GM19351 (cell line): Measurements from ENCODE around the gene OSBPL10.
"Not testable (repeated sequence)": the region's sequence is repeated elsewhere in the genome, so short reads cannot be mapped to it uniquely, and the experiment has no call there.

Source experiments
- ATAC-seq: cut with Tn5 transposase; IDR thresholded peaks from one replicate; pipeline ENCODE4 v1.9.1; 2021; ENCODE audit warnings: mild to moderate bottlenecking, moderate library complexity; ENCODE audit not compliant: unreplicated experiment

OSBPL10 gene

GRCh38 chr3:31862666-31863279, 118.3 kb downstream of the OSBPL10 start:
- no peak for ATAC-seq

DNA sequence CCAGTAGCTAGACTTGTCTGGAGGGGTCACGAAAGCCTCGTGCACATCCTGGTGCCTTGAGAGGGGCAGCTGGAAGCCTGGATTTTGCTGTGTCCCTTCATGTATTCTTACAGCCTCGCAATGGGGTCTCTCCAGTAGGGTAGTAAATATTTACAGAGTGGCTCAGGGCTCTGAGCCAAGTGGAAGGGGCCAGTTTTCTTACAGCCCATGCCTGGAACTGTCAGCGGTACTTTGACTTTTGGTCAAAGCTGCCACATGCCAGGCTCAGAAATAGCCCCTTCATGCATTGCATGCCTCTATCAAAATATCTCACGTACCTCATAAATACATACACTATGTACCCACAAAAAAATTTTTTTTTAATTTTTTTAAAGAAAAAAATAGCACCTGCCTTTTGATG, 119.2 kb downstream of the OSBPL10 start:
- no peak for ATAC-seq

DNA sequence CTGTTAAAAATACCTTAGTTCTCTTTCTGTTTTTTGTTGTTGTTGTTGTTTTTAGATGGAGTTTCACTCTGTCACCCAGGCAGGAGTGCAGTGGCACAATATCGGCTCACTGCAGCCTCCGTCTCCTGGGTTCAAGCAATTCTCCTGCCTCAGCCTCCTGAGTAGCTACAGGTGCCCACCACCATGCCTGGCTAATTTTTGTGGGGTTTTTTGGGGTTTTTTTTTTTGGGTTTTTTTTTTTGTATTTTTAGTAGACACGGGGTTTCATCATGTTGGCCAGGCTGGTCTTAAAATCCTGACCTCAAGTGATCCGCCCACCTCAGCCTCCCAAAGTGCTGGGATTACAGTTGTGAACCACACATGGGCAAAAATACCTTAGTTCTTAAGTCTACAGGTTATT, 120.4 kb downstream of the OSBPL10 start:
- not testable (repeated sequence) for ATAC-seq

DNA sequence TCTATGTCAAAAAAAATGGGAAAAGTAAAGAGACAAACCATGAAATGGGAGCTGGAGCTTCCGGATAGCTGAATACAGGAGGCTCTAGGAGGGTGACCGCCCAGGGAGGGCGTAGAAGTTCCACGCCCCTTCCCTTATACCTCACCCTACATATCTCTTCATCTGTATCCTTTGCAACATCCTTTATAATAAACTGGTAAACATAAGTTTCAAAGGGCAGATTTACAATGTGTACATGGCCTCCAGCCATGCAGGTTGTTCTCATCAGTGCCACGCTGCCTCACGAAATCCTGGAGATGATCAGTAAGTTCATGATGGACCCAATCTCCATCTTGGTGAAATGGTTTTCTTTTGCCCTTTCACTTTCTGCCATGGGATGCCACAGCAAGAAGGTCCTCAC, 121.8 kb downstream of the OSBPL10 start:
- no peak for ATAC-seq

DNA sequence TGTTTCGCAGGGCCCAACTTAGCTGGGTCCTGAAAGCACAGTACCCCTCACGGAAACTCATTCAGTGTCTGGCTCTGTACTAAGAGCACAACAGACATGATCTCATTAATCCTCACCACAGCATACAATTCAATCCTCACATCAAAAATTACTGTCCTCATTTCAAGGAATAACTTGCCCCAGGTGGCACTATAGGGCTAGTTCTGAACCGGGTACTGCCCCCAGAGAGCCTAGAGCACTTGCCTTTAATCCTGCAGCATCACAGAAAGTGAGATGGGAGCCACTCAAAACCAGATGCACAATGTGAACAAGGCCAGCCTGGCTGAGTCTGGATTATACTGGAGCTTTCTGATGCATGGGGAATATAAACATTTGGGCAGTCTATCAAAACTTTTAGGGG, 122.6 kb downstream of the OSBPL10 start:
- no peak for ATAC-seq

- ATAC-seq: no peak
Observed at GRCh38 chr3:31853580-31853979, 127.5 kb downstream of the OSBPL10 start.

GRCh38 chr3:31851278-31851677, 129.8 kb downstream of the OSBPL10 start:
- ATAC-seq: no peak

DNA sequence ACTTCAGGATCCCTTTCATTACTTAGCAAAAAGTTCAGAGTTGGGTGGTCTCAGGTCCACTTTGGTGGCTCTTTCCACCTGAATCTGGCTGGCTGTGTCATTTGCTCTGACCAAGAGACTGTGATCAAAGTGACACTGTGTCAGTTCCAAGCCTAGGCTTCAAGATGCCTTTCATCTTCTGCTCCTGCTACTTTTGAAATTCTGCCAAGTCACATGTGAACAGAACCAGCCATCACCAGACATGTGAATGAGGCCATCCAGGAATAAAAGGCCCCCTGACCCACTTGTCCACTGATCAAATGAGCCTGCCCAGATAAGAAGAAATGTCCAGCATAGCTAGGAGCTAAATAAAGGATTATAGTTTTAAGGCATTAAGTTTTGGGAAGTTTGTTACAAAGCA, 132.2 kb downstream of the OSBPL10 start:
- no peak for ATAC-seq

GRCh38 chr3:31848163-31848818, 132.8 kb downstream of the OSBPL10 start:
- ATAC-seq: no peak

DNA sequence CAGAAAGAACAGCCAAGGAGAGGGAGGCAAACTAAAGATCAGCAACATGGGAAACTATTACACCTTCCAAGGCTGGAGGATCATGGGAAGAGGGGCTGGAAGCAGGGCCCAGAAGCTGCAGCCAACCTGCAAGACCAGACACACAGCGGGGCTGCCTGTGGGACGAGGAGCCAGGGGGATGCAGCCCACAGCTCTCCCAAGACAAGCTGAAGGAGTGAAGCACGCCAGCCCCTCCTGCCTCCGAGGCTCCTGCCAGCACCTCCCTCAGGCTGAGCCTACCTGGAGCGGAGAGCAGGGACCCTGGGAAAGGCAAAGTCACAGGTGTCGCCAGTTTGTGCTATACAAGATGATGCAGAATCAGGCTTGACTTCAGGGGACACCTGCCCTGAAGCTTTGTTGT, 133.3 kb downstream of the OSBPL10 start:
- ATAC-seq: no peak

DNA sequence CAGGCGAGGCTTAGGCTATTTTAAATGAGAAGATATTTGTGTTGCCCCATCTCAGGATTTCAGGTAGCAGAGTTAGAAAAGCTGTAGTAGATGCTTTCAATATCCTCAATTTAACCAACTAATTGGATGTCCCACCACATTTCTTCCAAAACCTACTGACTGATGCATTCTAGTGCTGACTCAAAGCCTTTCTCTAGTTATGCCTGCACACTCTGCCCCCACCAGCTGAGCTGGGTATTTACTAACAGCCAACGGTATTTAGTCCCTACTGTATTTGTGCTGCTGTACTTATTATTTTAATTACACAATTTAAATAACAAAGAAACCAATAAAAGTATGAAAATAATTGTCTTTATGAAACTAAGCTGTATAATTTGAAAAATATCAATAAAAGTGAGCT, 139.5 kb downstream of the OSBPL10 start:
- ATAC-seq: no peak

DNA sequence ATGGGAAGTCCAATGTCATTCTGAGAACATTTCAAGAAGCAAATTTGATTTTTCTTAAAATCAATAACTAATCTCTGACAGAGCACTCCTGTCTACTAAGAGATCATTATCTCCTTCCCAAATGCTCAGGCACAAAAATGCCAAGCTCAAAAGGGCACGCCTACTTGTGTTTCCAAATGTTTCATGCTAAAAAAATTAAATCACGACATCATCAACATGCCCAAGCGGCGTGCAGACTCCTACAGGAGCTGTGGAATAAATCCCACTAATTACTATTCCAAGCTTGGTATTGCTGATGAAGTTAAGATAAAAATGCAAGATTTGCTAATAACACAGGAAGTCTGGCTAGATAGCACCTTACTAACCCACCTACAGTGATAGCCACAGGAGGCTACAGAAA, 140.8 kb downstream of the OSBPL10 start:
- ATAC-seq: no peak

GRCh38 chr3:31839144-31839917, 141.7 kb downstream of the OSBPL10 start:
- ATAC-seq: no peak

DNA sequence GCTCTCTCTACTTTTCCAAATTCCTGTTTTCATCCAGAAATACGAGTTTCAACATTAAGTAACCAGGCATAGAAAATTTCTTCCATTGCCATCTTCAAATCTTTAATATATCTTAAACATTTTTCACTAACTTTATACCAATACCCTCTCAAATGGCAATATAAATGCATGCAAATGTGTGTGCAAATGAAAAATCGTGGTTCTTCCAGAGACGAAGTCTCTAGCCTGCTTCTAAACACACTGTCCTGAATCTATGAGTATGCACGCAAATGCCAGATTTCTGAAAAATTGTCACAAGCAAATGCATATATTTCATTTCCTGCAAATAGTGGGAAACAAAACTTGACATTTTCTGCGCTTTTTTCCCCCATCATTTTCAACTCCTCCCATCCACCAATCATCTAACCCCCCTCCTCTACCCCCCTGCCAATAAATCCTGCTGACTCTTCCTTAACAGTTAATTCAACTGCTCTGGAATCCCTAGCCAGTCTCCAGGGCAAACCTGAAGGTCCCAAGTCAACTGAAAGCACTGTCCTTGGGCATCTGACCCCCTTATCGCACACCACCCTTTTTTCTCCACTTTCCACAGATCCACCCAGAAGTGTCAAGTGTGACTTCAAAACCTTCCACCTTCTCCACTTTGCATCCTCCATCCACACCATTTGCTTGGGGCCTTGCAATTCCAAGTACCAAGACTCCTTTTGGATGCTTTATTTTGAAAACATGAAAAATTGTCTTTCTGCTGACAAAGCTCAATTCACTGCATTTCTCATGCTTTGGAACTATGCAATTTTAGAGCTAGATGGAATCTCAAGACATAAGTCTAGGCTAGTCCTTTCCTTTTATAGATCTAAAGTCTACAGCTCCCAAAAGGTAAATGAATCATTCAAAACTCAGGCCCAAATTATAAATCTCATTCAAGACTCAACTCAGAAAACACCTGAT, 144.7 kb downstream of the OSBPL10 start:
- ATAC-seq: no peak

DNA sequence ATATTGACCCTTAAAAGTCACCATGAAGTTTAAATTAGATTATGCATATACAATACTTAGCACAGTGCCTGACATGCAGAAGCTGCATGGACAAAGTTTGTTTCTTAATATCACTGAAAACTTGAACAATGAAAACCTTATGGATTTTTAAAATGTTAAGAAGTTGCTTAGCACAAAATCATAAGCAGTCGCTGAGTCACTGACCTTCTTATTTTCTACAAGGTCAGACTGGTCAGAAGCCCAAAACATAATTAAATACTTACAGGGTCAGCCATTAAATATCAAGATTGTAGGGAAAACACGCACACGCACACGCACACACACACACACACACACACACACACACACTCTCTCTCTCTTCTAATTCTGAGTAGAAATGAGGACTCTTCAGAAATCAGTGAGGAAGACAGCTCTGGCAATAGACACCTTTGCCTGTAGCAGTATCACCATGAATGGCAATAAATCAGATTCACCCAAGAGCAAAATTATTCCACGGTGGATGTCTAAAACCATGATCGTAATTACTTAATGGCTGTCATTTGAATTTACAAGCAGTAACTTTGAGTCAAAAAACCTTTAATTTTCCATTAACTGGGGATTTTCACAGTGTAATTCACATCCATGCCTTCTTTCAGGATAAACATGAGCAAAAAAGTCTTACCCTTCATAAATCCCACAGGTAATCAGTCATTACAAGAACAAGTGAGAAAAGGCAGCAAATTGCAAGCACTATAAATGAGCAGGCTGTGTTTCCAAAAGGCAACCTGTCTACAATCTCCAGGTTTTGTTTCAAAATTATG, 147.5 kb downstream of the OSBPL10 start:
- no peak for ATAC-seq

- no peak for ATAC-seq
Observed at GRCh38 chr3:31832551-31832950, 148.5 kb downstream of the OSBPL10 start.

DNA sequence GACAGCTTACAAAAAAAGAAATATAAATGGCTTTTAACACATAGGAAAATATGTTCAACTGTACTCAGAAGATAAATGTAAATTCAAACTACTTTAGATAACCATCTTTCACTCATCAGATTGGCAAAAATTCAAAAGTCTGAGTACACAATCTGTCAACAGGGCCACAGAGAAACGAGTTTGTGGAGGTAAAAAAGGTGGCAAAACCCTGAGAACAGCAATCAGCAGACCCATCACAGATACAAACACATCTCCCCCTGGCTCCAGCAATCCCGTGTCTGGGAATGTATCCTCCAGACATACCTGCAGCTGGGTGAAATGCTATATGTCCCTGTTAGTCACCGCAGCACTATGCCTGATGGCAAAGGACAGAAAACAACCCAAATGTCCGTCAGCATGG, 149.5 kb downstream of the OSBPL10 start:
- ATAC-seq: no peak

GRCh38 chr3:31829826-31830426, 151.1 kb downstream of the OSBPL10 start:
- ATAC-seq: no peak

DNA sequence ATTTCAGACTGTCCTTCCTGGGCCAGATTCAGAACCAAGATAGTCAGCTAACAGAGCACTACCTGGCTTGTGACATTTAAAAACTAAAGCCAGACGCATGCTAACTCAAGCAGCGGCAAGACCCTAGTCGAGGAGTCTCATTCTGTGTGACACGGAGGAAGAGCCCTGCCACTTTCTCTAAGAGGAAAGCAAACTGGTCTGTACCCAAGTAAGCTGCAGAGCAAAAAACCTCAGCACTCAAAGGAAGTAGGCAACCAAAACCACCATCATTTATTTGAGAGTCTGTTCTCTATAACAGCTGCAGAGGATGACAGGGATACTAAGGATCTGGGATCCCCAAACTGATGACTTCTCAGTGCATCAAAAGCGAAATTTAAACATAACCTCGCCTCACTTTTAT, 152.1 kb downstream of the OSBPL10 start:
- no peak for ATAC-seq

GRCh38 chr3:31828007-31828406, 153.1 kb downstream of the OSBPL10 start:
- no peak for ATAC-seq
